GM10248 (cell line): ENCODE results near the gene HTR2B.
"Not testable (repeated sequence)": the region's sequence is repeated elsewhere in the genome, so short reads cannot be mapped to it uniquely, and the experiment has no call there.

Experiments used
- CTCF ChIA-PET: fragments of 300-600 bp; sonication (Branson Sonifier 250); formaldehyde crosslinking; extraction: SDS; loops from one replicate; lab custom pipeline; 2021; ENCODE audit warnings: antibody characterized with exemption; lab: Yijun Ruan, JAX
- POLR2A ChIA-PET: fragments of 350-650 bp; sonication (Branson Sonifier 250); formaldehyde crosslinking; extraction: SDS; loops from one replicate; lab custom pipeline; 2020; ENCODE audit warnings: antibody characterized with exemption; lab: Yijun Ruan, JAX
- DNase-seq: peaks from one replicate; pipeline ENCODE4 v3.0.0; 2012; ENCODE audit errors: extremely low spot score
- TF ChIP-seq, protein P1 (sequence below): IDR thresholded peaks from 2 replicates; pipeline ENCODE4 v1.5.1; 2012; ENCODE audit warnings: mild to moderate bottlenecking, low read depth; ENCODE audit errors: extremely low read depth, missing control alignments, control extremely low read depth

The HTR2B gene

DNA sequence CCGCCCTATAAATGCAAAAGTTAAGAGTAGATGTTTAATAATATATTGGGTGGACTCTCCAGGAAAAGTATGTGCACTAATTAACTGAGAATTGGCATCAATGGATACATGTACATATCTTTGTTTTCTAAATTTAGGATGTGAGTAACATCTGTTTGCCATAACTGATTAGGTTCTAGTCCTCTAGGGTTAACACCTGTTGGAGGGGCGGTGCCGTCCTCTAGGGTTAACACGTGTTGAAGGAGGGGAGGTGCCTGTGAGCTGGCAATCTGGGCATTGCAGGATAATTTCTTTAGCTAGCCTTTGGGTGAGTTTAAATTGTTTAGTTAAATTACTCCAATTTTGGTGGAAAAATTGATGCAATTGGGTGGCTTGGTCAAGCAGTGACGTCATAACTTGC lies 30.9 kb downstream of the HTR2B start:
- TF ChIP-seq, protein P1, sequence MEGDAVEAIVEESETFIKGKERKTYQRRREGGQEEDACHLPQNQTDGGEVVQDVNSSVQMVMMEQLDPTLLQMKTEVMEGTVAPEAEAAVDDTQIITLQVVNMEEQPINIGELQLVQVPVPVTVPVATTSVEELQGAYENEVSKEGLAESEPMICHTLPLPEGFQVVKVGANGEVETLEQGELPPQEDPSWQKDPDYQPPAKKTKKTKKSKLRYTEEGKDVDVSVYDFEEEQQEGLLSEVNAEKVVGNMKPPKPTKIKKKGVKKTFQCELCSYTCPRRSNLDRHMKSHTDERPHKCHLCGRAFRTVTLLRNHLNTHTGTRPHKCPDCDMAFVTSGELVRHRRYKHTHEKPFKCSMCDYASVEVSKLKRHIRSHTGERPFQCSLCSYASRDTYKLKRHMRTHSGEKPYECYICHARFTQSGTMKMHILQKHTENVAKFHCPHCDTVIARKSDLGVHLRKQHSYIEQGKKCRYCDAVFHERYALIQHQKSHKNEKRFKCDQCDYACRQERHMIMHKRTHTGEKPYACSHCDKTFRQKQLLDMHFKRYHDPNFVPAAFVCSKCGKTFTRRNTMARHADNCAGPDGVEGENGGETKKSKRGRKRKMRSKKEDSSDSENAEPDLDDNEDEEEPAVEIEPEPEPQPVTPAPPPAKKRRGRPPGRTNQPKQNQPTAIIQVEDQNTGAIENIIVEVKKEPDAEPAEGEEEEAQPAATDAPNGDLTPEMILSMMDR, result no peak
- CTCF ChIA-PET, result interaction anchor here (0.7 to 3.2 kb wide), 4 partner anchors 10 to 319 kb away, joined by 3 to 17 read pairs (median 4); no protein-coding TSS in a partner anchor
- POLR2A ChIA-PET, result no interaction called here
- no peak for DNase-seq

DNA sequence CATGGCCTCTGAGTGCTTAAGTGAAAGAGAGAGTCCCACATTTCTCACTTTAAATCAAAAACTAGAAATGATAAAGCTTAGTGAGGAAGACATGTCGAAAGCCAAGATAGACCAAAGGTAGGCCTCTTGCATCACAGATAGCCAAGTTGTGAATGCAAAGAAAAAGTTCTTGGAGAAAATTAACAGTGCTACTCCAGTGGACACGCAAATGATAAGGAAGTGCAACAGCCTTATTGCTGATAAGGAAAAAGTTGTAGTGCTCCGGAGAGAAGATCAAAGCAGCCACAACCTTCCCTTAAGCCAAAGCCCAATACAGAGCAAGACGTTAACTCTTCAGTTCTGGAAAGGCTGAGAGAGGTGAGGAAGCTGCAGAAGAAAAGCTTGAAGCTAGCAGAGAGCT lies 36.1 kb downstream of the HTR2B start:
- TF ChIP-seq, protein P1, result no peak
- ChIA-PET CTCF (interaction anchor here (0.7 to 3.5 kb wide), 7 partner anchors 15 to 469 kb away, joined by 3 to 17 read pairs (median 3); no protein-coding TSS in a partner anchor), POLR2A (no interaction called here)
- no peak for DNase-seq

DNA sequence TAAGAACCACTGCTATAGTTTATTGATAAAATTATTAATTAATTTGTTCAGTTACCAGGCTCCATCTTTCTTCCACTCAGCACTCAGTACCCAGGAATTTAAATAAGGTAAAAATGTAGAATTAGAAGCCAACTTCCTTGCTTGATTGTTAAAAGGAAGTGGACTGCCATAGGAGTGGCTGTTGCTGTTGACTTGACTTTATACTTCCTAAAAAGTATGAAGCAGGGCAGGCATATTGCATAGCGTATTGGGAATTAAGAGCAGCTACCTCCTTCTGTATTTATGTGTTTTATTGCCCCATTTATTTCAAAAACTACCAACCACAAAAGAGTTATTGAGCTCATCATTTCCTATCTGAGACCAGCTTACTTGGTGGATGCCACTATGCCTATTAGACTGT lies 40.3 kb downstream of the HTR2B start:
- CTCF ChIA-PET, result interaction anchor here (0.6 to 2.8 kb wide), 5 partner anchors 11 to 213 kb away, joined by 3 to 13 read pairs (median 5); no protein-coding TSS in a partner anchor
- DNase-seq, result no peak
- TF ChIP-seq, protein P1, result no peak
- POLR2A ChIA-PET, result no interaction called here

DNA sequence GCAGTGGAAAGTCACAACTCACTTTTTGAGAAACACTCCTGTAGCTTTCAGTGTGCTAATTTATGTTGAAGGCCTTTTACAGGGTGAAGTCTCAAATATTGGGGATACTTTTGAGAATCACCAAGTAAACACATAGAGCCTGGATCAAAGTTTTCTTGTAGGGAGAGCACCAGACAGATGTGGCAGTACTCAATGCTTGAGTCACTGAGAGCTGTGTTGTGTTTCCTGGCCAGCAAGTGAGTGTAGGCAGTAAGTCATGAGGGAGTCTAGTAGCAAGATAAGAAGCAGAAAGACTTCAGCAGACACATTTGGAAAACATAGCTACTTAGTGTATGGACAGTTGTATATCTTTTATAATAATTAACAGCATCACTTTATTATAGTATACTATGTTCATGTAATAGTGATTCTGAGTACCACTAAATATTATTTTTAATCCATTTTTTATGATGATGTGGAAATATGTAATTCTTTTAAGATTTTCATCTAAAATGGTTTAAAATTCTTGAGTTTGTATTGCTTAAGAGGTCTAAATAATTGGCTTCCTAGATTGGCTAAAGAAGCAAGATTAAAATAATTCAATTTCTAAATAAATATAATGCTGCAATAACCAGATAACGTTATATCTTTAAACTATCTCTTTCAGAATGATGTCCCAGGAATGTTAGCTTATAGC lies 55.3 kb downstream of the HTR2B start:
- ChIA-PET CTCF (interaction anchor here (1.0 to 2.5 kb wide), 7 partner anchors 11 to 220 kb away, joined by 3 to 11 read pairs (median 5); partner anchors contain the start of gene PSMD1), POLR2A (no interaction called here)
- TF ChIP-seq, protein P1, result no peak
- no peak for DNase-seq

DNA sequence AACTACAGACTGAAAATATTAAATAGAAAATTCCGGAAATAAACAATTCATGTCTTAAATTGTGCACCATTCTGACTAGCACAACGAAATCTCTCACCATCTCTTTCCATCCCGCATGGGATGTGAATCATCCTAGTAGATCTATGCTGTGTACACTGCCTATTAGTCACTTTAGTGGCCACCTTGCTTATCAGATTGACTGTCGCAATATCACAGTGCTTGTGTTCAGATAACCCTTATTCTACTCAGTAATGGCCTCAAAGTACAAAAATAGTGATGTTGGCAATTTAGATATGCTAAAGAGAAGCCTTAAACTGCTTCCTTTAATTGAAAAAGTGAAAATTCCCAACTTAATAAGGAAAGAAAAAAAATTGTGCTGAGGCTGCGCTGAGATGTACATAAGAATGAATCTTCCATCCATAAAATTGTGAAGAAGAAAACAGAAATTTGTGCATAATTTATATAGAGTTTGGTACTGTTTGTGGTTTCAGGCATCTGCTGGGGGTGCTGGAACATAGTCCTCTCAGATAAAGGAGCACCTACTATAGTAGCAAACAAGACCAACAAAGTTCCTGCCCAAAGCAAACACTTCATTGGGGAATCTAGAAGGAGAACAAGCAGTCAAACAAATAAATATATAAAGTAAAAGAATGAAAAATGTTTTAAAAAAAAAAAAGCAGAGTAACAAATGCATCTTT lies 56.2 kb downstream of the HTR2B start:
- ChIA-PET POLR2A (interaction anchor here (1.2 kb wide), 1 partner anchor 383 kb away, joined by 4 read pairs; no protein-coding TSS in a partner anchor), CTCF (interaction anchor here (1.0 to 3.4 kb wide), 6 partner anchors 8 to 35 kb away, joined by 3 to 18 read pairs (median 8); partner anchors contain the start of gene PSMD1)
- TF ChIP-seq, protein P1, result no peak
- DNase-seq, result no peak

DNA sequence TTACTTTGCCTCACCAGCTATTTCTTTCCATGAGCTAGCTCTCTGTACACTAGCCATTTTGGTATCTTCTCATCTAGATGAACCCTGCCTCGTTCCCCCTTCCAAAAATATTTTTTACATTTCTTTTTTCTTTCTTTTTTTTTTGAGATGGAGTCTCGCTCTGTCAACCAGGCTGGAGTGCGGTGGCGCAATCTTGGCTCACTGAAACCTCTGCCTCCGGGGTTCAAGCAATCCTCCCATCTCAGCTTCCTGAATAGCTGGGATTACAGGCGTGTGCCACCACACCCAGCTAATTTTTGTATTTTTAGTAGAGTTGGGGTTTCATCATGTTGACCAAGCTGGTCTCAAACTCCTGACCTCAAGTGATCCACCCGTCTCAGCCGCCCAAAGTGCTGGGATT lies 57.3 kb downstream of the HTR2B start:
- not testable (repeated sequence) for DNase-seq
- ChIA-PET POLR2A (interaction anchor here (1.2 kb wide), 1 partner anchor 384 kb away, joined by 4 read pairs; no protein-coding TSS in a partner anchor), CTCF (interaction anchor here (1.0 to 3.4 kb wide), 4 partner anchors 9 to 339 kb away, joined by 3 to 18 read pairs (median 7); partner anchors contain the start of gene PSMD1)
